ENCODE measurements around the gene RDH11. TPM values are rescaled to one million over a fixed set of nuclear protein-coding genes. Genes with fewer than 3 reads are reported as not detected.

Gene RDH11
- total and polyA plus RNA-seq, 2 experiments from 2014 or later: 95.2 to 139 TPM

DNA sequence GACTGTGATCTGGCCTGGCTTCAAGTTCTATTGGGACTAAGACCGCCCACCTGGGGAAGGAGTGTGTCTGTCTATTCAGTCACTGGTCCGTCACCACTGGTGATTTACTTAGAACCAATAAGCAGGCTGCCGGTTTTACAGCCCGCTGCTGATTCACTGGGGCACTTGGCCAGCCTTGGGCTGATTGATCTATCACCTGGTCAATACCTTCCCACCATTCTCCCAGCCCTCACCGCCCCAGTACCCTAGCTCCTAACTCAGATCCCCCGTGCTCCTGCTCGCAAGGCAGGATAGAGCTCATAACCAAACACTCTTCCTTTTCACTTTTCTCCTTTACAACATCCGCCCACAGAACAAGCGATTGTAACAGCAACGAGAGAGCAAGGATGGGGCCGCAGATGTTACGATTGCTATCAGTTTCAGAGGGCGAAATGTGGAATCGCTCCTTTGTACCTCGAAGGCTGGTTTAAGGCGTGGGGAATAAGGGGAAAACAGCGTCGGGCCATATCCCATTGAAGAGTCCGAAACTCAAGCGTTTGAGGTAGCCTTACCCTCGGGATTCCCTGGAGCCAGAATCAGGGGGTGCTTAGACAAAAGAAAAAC is 672 bp downstream of the RDH11 start:
- Histone ChIP-seq H3K27ac (ENCODE audit: low read depth) (peak overlapping the region; percentile 84), H3K79me2 (replicated peaks; ENCODE audit: insufficient read depth) (peaks cover 56% of the 10 kb centered on the region), H3K9me2 (ENCODE audit: insufficient read depth) (no peaks in the 10 kb centered on the region), H3F3A (replicated peaks; ENCODE audit: low read depth) (no peaks in the 10 kb centered on the region), H3K4me2 (peak overlapping the region; percentile 81), H3K4me3 (peak overlapping the region; percentile 93), H3K4me1 (ENCODE audit: insufficient read depth) (peaks cover 12% of the 10 kb centered on the region), H4K20me1 (replicated peaks; ENCODE audit: insufficient read depth) (peaks cover 39% of the 10 kb centered on the region), H3K36me3 (ENCODE audit: insufficient read depth) (peaks cover 34% of the 10 kb centered on the region), H3K27me3 (ENCODE audit: insufficient read depth) (peaks cover 8% of the 10 kb centered on the region; the same call in 1 of the 2 replicates), H2AFZ (0 out of 2 replicates have a peak overlapping the region, but pooled peaks have one; percentile 79)
- Mint-ChIP-seq H3K27me3 (ENCODE audit: insufficient read depth, low read depth, poor library complexity) (peaks cover 2% of the 10 kb centered on the region), H3K9me3 (no peaks in the 10 kb centered on the region), H3K4me3 (peak overlapping the region; percentile 92), H3K36me3 (ENCODE audit: low read depth) (peaks cover 32% of the 10 kb centered on the region), H3K27ac (peak overlapping the region; percentile 97), H3K4me1 (peaks cover 4% of the 10 kb centered on the region; the same call in 2 of the 3 replicates)
- TF ChIP-seq CREB1 (CRISPR knock-in tag; IDR thresholded peaks at IDR 0.05; ENCODE audit: low read depth) (peak; percentile 78), JUNB (IDR thresholded peaks at IDR 0.05; ENCODE audit: unreplicated experiment) (no peak), ZNF114 (CRISPR knock-in tag; IDR thresholded peaks at IDR 0.05) (no peak), POLR2AphosphoS5 (IDR thresholded peaks at IDR 0.05; ENCODE audit: low read depth) (peak; percentile 85), ZNF331 (CRISPR knock-in tag; IDR thresholded peaks at IDR 0.05; ENCODE audit: low read depth) (no peak)
- TF ChIP-seq, protein P1, sequence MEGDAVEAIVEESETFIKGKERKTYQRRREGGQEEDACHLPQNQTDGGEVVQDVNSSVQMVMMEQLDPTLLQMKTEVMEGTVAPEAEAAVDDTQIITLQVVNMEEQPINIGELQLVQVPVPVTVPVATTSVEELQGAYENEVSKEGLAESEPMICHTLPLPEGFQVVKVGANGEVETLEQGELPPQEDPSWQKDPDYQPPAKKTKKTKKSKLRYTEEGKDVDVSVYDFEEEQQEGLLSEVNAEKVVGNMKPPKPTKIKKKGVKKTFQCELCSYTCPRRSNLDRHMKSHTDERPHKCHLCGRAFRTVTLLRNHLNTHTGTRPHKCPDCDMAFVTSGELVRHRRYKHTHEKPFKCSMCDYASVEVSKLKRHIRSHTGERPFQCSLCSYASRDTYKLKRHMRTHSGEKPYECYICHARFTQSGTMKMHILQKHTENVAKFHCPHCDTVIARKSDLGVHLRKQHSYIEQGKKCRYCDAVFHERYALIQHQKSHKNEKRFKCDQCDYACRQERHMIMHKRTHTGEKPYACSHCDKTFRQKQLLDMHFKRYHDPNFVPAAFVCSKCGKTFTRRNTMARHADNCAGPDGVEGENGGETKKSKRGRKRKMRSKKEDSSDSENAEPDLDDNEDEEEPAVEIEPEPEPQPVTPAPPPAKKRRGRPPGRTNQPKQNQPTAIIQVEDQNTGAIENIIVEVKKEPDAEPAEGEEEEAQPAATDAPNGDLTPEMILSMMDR (conservative IDR thresholded peaks at IDR 0.05; ENCODE audit: low read depth in 2 of 2): no peak
- TF ChIP-seq, protein P2, sequence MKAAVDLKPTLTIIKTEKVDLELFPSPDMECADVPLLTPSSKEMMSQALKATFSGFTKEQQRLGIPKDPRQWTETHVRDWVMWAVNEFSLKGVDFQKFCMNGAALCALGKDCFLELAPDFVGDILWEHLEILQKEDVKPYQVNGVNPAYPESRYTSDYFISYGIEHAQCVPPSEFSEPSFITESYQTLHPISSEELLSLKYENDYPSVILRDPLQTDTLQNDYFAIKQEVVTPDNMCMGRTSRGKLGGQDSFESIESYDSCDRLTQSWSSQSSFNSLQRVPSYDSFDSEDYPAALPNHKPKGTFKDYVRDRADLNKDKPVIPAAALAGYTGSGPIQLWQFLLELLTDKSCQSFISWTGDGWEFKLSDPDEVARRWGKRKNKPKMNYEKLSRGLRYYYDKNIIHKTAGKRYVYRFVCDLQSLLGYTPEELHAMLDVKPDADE (IDR thresholded peaks at IDR 0.05): no peak
- TF ChIP-seq, protein P3, sequence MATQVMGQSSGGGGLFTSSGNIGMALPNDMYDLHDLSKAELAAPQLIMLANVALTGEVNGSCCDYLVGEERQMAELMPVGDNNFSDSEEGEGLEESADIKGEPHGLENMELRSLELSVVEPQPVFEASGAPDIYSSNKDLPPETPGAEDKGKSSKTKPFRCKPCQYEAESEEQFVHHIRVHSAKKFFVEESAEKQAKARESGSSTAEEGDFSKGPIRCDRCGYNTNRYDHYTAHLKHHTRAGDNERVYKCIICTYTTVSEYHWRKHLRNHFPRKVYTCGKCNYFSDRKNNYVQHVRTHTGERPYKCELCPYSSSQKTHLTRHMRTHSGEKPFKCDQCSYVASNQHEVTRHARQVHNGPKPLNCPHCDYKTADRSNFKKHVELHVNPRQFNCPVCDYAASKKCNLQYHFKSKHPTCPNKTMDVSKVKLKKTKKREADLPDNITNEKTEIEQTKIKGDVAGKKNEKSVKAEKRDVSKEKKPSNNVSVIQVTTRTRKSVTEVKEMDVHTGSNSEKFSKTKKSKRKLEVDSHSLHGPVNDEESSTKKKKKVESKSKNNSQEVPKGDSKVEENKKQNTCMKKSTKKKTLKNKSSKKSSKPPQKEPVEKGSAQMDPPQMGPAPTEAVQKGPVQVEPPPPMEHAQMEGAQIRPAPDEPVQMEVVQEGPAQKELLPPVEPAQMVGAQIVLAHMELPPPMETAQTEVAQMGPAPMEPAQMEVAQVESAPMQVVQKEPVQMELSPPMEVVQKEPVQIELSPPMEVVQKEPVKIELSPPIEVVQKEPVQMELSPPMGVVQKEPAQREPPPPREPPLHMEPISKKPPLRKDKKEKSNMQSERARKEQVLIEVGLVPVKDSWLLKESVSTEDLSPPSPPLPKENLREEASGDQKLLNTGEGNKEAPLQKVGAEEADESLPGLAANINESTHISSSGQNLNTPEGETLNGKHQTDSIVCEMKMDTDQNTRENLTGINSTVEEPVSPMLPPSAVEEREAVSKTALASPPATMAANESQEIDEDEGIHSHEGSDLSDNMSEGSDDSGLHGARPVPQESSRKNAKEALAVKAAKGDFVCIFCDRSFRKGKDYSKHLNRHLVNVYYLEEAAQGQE (IDR thresholded peaks at IDR 0.05; ENCODE audit: unreplicated experiment): no peak
- DNase-seq (ENCODE audit: low spot score) (peak; percentile 93), ATAC-seq (peak; percentile 91)

DNA sequence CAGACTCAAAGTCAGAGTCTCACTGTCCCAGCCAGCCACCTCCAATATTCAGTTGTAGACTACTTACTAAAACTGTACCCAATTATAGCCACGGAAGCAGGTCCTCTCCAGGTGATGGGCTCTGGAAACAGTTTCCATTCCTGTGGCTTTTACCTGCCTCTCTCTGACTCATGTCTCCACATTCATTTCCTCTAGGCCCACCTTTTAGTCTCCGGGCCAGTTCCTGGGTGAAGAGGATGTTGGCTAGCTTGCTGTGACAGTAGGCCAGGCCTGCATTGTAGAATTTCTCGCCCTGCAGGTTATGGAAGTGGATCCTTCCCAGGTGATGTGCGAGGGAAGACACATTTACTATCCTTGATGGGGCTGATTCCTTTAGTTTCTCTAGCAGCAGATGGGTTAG is 5.6 kb downstream of the RDH11 start:
- no peaks in the 10 kb centered on the region for H3K27me3 ChIP-seq (ENCODE audit: insufficient read depth)
- Mint-ChIP-seq H3K27ac (no peak overlapping the region), H3K4me1 (peaks cover 4% of the 10 kb centered on the region; the same call in 2 of the 3 replicates), H3K4me3 (no peak overlapping the region), H3K9me3 (no peaks in the 10 kb centered on the region), H3K27me3 (ENCODE audit: insufficient read depth, low read depth, poor library complexity) (peaks cover 3% of the 10 kb centered on the region), H3K36me3 (ENCODE audit: low read depth) (peaks cover 81% of the 10 kb centered on the region)
- DNase-seq (ENCODE audit: low spot score) (no peak), ATAC-seq (no peak)
- no peaks in the 10 kb centered on the region for H3F3A ChIP-seq (replicated peaks; ENCODE audit: low read depth)
- H3K79me2 ChIP-seq (replicated peaks; ENCODE audit: insufficient read depth): peaks cover 86% of the 10 kb centered on the region
- TF ChIP-seq, protein P3 (IDR thresholded peaks at IDR 0.05; ENCODE audit: unreplicated experiment): no peak
- no peak for TF ChIP-seq CREB1 (CRISPR knock-in tag; IDR thresholded peaks at IDR 0.05; ENCODE audit: low read depth)
- no peak for TF ChIP-seq NANOG (IDR thresholded peaks at IDR 0.05; ENCODE audit: borderline replicate concordance)
- TF ChIP-seq JUNB (IDR thresholded peaks at IDR 0.05; ENCODE audit: unreplicated experiment): no peak
- no peak for TF ChIP-seq EZH2phosphoT487 (IDR thresholded peaks at IDR 0.05; ENCODE audit: unreplicated experiment)
- H3K4me2 ChIP-seq: no peak overlapping the region
- H3K9me2 ChIP-seq (ENCODE audit: insufficient read depth): no peaks in the 10 kb centered on the region
- peaks cover 78% of the 10 kb centered on the region for H3K36me3 ChIP-seq (ENCODE audit: insufficient read depth)
- peaks cover 8% of the 10 kb centered on the region; the same call in 1 of the 2 replicates for H3K4me1 ChIP-seq (ENCODE audit: insufficient read depth)
- H2AFZ ChIP-seq: no peak overlapping the region
- no peak overlapping the region for H3K4me3 ChIP-seq
- peaks cover 69% of the 10 kb centered on the region for H4K20me1 ChIP-seq (replicated peaks; ENCODE audit: insufficient read depth)
- H3K27ac ChIP-seq (ENCODE audit: low read depth): no peak overlapping the region
